NB4 (cell line): ENCODE measurements around the gene ERICH6.

Experiments
- DNase-seq: peaks from one replicate; pipeline ENCODE4 v3.0.0; 2010; ENCODE audit warnings: low read depth
- H3K4me3 ChIP-seq: one replicate; pipeline ENCODE4 v1.5.1; 2011; ENCODE audit warnings: mild to moderate bottlenecking, low read depth, low read length, moderate library complexity
- CTCF ChIP-seq: IDR thresholded peaks from one replicate; pipeline ENCODE4 v1.5.1; 2012; ENCODE audit warnings: low read depth, low read length
- MAX ChIP-seq: IDR thresholded peaks from 2 replicates; pipeline ENCODE4 v1.6.1; 2011; ENCODE audit warnings: low read depth, low read length
- MYC ChIP-seq: IDR thresholded peaks from 2 replicates; pipeline ENCODE4 v1.6.1; 2011; ENCODE audit warnings: low read depth, low read length
- POLR2A ChIP-seq: IDR thresholded peaks from 2 replicates; pipeline ENCODE4 v1.6.1; 2011; ENCODE audit warnings: mild to moderate bottlenecking; ENCODE audit not compliant: insufficient read length; ENCODE audit errors: extremely low read depth

ERICH6 gene

GRCh38 chr3:150739200-150739863 lies 35.6 kb upstream of the ERICH6 start:
- no peak for DNase-seq
- H3K4me3 ChIP-seq: no peak overlapping the region
- TF ChIP-seq MYC: no peak
- no peak for TF ChIP-seq CTCF

GRCh38 chr3:150738688-150739087 lies 35.0 kb upstream of the ERICH6 start:
- TF ChIP-seq POLR2A: no peak
- no peak for TF ChIP-seq MYC
- no peak for TF ChIP-seq MAX
- no peak for TF ChIP-seq CTCF
- DNase-seq: no peak
- no peak overlapping the region for H3K4me3 ChIP-seq

GRCh38 chr3:150737874-150738679 lies 34.4 kb upstream of the ERICH6 start:
- no peak overlapping the region for H3K4me3 ChIP-seq
- TF ChIP-seq POLR2A (no peak), MAX (no peak), CTCF (no peak), MYC (no peak)
- peak; percentile 70 for DNase-seq

- no peak overlapping the region for H3K4me3 ChIP-seq
- peak; percentile 82 for DNase-seq
- no peak for TF ChIP-seq CTCF
- no peak for TF ChIP-seq POLR2A
- no peak for TF ChIP-seq MYC
- no peak for TF ChIP-seq MAX
Measured at GRCh38 chr3:150736903-150737832, 33.4 kb upstream of the ERICH6 start.

- H3K4me3 ChIP-seq: no peak overlapping the region
- no peak for DNase-seq
- no peak for TF ChIP-seq MYC
- no peak for TF ChIP-seq CTCF
- TF ChIP-seq POLR2A: no peak
- TF ChIP-seq MAX: no peak
Measured at GRCh38 chr3:150736316-150736719, 32.6 kb upstream of the ERICH6 start.
